ENCODE measurements around the gene RBPJ.

RBPJ gene

GRCh38 chr4:26320538-26321372 is at the start of gene RBPJ:
RBPJ (plus strand) TSS chr4:26321014; CDS start chr4:26321029, 15 bp downstream.
- peak; percentile 95 for DNase-seq (ENCODE audit: low read depth, low spot score)

GRCh38 chr4:26271703-26272102 is 49.1 kb upstream of the RBPJ start:
- DNase-seq (ENCODE audit: low read depth, low spot score) = no peak

GRCh38 chr4:26272654-26273615 is 47.9 kb upstream of the RBPJ start:
- DNase-seq (ENCODE audit: low read depth, low spot score) = no peak

GRCh38 chr4:26273616-26273980 is 47.2 kb upstream of the RBPJ start:
- no peak for DNase-seq (ENCODE audit: low read depth, low spot score)

- DNase-seq (ENCODE audit: low read depth, low spot score) = no peak
These were observed 45.5 kb upstream of the RBPJ start for GRCh38 chr4:26275281-26275680.

- DNase-seq (ENCODE audit: low read depth, low spot score) = no peak
These were observed 41.4 kb upstream of the RBPJ start for GRCh38 chr4:26279446-26279845.

GRCh38 chr4:26281881-26282280 is 38.9 kb upstream of the RBPJ start:
- no peak for DNase-seq (ENCODE audit: low read depth, low spot score)

GRCh38 chr4:26284536-26284935 is 36.3 kb upstream of the RBPJ start:
- no peak for DNase-seq (ENCODE audit: low read depth, low spot score)

- no peak for DNase-seq (ENCODE audit: low read depth, low spot score)
These were observed 35.5 kb upstream of the RBPJ start for GRCh38 chr4:26285272-26285671.

GRCh38 chr4:26287756-26288155 is 33.1 kb upstream of the RBPJ start:
- no peak for DNase-seq (ENCODE audit: low read depth, low spot score)

- no peak for DNase-seq (ENCODE audit: low read depth, low spot score)
These were observed 32.4 kb upstream of the RBPJ start for GRCh38 chr4:26288355-26288909.

GRCh38 chr4:26289401-26289800 is 31.4 kb upstream of the RBPJ start:
- DNase-seq (ENCODE audit: low read depth, low spot score) = no peak

- no peak for DNase-seq (ENCODE audit: low read depth, low spot score)
These were observed 30.5 kb upstream of the RBPJ start for GRCh38 chr4:26290321-26290720.

- no peak for DNase-seq (ENCODE audit: low read depth, low spot score)
These were observed 25.9 kb upstream of the RBPJ start for GRCh38 chr4:26294904-26295303.

- no peak for DNase-seq (ENCODE audit: low read depth, low spot score)
These were observed 24.8 kb upstream of the RBPJ start for GRCh38 chr4:26296021-26296420.

GRCh38 chr4:26296514-26296913 is 24.3 kb upstream of the RBPJ start:
- no peak for DNase-seq (ENCODE audit: low read depth, low spot score)

- no peak for DNase-seq (ENCODE audit: low read depth, low spot score)
These were observed 23.6 kb upstream of the RBPJ start for GRCh38 chr4:26297219-26297618.

GRCh38 chr4:26298198-26298947 is 22.4 kb upstream of the RBPJ start:
- no peak for DNase-seq (ENCODE audit: low read depth, low spot score)

GRCh38 chr4:26299254-26299882 is 21.4 kb upstream of the RBPJ start:
- no peak for DNase-seq (ENCODE audit: low read depth, low spot score)

GRCh38 chr4:26300314-26301307 is 20.2 kb upstream of the RBPJ start:
- no peak for DNase-seq (ENCODE audit: low read depth, low spot score)

All from smooth muscle cell of the brain vasculature (primary cell).